GM12878 (cell line): ENCODE measurements around the gene PDE11A. TPM values are rescaled to one million over a fixed set of nuclear protein-coding genes. Genes with fewer than 3 reads are reported as not detected.

Experiments used
- RAD51 ChIP-seq: fragments of 450-650 bp; IDR thresholded peaks from 2 replicates; pipeline ENCODE4 v1.6.1; 2016; ENCODE audit warnings: moderate library complexity, mild to moderate bottlenecking, inconsistent platforms
- YY1 ChIP-seq: IDR thresholded peaks from 2 replicates; pipeline ENCODE4 v1.6.1; 2011; ENCODE audit warnings: low read depth, mild to moderate bottlenecking, low read length
- polyA plus RNA-seq, 11 experiments: library from polyadenylated mRNA; depleted of rRNA in 4 of 11; unstranded in 6 of 11; stranded (reverse) in 5 of 11; fragments of >200 nt; fragmentation: Nextera tagmentation in 4 of 11; fragmentation: Illumina TruSeq in 1 of 11; extraction: Ambion mirVana in 4 of 11; extraction: Trizol in 1 of 11; gene quantifications; 1 replicate in 1 of 11; 2 replicates in 10 of 11; pipeline versions ENCODE4 v1.2.1 to v1.2.3, GENCODE V29; 2011 to 2016; ENCODE audit warnings: inconsistent platforms in 2 of 11, missing spikeins in 2 of 11, low read depth in 1 of 11
- total RNA-seq, 4 experiments: library from RNA; depleted of rRNA in 3 of 4; stranded (reverse); fragments of >200 nt in 3 of 4; fragmentation: Illumina TruSeq in 1 of 4; extraction: Trizol in 1 of 4; gene quantifications; 2 replicates each; pipeline versions ENCODE4 v1.2.1 to v1.2.3, GENCODE V29; 2013 to 2021
- TF ChIP-seq, protein P1 (sequence below): fragments of 150-350 bp; IDR thresholded peaks from 2 replicates; pipeline ENCODE4 v1.6.1; 2016; ENCODE audit warnings: low read depth, low read length
- TF ChIP-seq, protein P2 (sequence below): fragments of 450-650 bp; IDR thresholded peaks from 2 replicates; pipeline ENCODE4 v1.6.1; 2016; ENCODE audit warnings: mild to moderate bottlenecking
- TF ChIP-seq, protein P3 (sequence below): IDR thresholded peaks from 2 replicates; pipeline ENCODE4 v1.6.1; 2012; ENCODE audit warnings: improper control_type of control experiment, low read depth, low read length; ENCODE audit not compliant: insufficient replicate concordance

PDE11A gene
- total and polyA plus RNA-seq, 10 of the 15 experiments (the other 5 are each of a cell fraction or from before 2014, with no cell fraction given), result 0.01 to 0.17 (median 0.06) TPM; not detected in 5

DNA sequence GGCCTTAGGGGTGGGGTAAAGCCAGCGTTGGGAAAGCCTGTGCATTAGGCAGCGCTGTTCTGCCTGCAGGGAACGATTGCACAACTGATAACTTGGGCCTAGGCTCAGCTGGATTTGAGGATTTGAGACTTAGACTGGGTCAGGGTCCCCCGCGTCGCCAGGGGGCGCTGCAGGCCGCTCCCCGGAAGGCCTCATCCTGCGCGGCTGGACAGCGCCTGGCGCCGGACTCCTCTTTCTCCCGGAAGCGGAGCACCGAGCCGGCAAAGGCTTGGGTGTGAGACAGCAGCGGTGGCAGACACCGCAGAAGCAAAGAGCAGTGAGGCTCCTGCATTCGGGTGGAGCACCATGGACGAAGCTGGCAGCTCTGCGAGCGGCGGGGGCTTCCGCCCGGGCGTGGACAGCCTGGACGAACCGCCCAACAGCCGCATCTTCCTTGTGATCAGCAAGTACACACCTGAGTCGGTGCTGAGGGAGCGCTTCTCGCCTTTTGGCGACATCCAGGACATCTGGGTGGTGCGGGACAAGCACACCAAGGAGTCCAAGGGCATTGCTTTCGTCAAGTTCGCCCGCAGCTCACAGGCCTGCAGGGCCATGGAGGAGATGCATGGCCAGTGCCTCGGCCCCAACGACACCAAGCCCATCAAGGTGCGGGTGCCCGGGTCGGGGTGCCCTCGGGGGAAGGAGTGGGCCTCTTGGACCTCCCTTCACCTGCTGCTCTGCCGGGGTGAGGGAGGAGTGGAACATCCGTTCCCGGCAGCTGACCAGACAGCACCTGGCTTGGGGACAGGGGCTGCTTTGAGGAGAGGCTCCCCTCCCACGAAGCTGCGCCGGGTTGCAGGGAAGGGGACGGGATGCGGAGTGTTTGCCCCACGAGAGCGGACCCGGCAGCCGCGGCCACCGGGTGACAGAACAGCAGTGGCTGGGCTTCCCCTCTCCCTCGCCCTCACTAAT lies 39.9 kb upstream of the PDE11A start, which contains the start of gene RBM45 (continued):
- TF ChIP-seq, protein P1, sequence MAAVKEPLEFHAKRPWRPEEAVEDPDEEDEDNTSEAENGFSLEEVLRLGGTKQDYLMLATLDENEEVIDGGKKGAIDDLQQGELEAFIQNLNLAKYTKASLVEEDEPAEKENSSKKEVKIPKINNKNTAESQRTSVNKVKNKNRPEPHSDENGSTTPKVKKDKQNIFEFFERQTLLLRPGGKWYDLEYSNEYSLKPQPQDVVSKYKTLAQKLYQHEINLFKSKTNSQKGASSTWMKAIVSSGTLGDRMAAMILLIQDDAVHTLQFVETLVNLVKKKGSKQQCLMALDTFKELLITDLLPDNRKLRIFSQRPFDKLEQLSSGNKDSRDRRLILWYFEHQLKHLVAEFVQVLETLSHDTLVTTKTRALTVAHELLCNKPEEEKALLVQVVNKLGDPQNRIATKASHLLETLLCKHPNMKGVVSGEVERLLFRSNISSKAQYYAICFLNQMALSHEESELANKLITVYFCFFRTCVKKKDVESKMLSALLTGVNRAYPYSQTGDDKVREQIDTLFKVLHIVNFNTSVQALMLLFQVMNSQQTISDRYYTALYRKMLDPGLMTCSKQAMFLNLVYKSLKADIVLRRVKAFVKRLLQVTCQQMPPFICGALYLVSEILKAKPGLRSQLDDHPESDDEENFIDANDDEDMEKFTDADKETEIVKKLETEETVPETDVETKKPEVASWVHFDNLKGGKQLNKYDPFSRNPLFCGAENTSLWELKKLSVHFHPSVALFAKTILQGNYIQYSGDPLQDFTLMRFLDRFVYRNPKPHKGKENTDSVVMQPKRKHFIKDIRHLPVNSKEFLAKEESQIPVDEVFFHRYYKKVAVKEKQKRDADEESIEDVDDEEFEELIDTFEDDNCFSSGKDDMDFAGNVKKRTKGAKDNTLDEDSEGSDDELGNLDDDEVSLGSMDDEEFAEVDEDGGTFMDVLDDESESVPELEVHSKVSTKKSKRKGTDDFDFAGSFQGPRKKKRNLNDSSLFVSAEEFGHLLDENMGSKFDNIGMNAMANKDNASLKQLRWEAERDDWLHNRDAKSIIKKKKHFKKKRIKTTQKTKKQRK, result no peak
- no peak for TF ChIP-seq RAD51
- TF ChIP-seq, protein P2, sequence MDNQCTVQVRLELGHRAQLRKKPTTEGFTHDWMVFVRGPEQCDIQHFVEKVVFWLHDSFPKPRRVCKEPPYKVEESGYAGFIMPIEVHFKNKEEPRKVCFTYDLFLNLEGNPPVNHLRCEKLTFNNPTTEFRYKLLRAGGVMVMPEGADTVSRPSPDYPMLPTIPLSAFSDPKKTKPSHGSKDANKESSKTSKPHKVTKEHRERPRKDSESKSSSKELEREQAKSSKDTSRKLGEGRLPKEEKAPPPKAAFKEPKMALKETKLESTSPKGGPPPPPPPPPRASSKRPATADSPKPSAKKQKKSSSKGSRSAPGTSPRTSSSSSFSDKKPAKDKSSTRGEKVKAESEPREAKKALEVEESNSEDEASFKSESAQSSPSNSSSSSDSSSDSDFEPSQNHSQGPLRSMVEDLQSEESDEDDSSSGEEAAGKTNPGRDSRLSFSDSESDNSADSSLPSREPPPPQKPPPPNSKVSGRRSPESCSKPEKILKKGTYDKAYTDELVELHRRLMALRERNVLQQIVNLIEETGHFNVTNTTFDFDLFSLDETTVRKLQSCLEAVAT, result no peak
- TF ChIP-seq, protein P3, sequence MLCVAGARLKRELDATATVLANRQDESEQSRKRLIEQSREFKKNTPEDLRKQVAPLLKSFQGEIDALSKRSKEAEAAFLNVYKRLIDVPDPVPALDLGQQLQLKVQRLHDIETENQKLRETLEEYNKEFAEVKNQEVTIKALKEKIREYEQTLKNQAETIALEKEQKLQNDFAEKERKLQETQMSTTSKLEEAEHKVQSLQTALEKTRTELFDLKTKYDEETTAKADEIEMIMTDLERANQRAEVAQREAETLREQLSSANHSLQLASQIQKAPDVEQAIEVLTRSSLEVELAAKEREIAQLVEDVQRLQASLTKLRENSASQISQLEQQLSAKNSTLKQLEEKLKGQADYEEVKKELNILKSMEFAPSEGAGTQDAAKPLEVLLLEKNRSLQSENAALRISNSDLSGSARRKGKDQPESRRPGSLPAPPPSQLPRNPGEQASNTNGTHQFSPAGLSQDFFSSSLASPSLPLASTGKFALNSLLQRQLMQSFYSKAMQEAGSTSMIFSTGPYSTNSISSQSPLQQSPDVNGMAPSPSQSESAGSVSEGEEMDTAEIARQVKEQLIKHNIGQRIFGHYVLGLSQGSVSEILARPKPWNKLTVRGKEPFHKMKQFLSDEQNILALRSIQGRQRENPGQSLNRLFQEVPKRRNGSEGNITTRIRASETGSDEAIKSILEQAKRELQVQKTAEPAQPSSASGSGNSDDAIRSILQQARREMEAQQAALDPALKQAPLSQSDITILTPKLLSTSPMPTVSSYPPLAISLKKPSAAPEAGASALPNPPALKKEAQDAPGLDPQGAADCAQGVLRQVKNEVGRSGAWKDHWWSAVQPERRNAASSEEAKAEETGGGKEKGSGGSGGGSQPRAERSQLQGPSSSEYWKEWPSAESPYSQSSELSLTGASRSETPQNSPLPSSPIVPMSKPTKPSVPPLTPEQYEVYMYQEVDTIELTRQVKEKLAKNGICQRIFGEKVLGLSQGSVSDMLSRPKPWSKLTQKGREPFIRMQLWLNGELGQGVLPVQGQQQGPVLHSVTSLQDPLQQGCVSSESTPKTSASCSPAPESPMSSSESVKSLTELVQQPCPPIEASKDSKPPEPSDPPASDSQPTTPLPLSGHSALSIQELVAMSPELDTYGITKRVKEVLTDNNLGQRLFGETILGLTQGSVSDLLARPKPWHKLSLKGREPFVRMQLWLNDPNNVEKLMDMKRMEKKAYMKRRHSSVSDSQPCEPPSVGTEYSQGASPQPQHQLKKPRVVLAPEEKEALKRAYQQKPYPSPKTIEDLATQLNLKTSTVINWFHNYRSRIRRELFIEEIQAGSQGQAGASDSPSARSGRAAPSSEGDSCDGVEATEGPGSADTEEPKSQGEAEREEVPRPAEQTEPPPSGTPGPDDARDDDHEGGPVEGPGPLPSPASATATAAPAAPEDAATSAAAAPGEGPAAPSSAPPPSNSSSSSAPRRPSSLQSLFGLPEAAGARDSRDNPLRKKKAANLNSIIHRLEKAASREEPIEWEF, result no peak
- peak; percentile 86 for TF ChIP-seq YY1
